Measurements from ENCODE around the gene C9orf40. TPM values are rescaled to one million over a fixed set of nuclear protein-coding genes. Genes with fewer than 3 reads are reported as not detected.

The C9orf40 gene
- total and polyA plus RNA-seq, 2 experiments from 2014 or later = 6.1 to 8.5 TPM

DNA sequence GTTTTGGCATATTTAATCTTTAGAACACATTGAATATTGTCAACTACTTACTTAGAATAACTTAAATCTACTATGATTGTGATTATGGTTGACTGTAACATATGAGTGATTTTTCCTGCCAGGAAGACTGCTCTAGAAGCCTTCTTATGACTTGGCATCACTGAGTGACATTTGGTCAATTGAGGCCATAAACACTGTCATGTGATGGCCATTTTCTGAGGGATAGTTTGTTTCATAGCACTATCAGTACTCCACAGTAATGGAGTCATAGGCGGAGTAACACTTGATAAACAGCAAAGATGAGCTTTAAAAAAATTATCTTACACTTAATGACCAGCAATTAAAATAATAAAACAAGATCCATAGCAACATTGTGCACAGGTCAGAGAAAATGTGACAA, 31.0 kb downstream of the C9orf40 start:
- no peak for DNase-seq
- Histone ChIP-seq H3K9me2 (ENCODE audit: insufficient read depth) (0 out of 2 replicates have a peak, but pooled peaks cover 4% of the 10 kb centered on the region), H4K20me1 (ENCODE audit: insufficient read depth) (no peaks in the 10 kb centered on the region), H3K4me2 (ENCODE audit: unreplicated experiment) (no peak overlapping the region), H3K27me3 (replicated peaks; ENCODE audit: insufficient read depth) (no peaks in the 10 kb centered on the region), H2AFZ (no peak overlapping the region), H3K4me1 (ENCODE audit: insufficient read depth) (no peaks in the 10 kb centered on the region), H3F3A (ENCODE audit: insufficient read depth) (no peaks in the 10 kb centered on the region), H3K9me3 (ENCODE audit: low read depth) (no peaks in the 10 kb centered on the region), H3K4me3 (no peak overlapping the region), H3K27ac (no peak overlapping the region), H3K9ac (no peak overlapping the region), H3K36me3 (ENCODE audit: low read depth) (no peaks in the 10 kb centered on the region), H3K79me2 (ENCODE audit: insufficient read depth) (no peaks in the 10 kb centered on the region)
- TF ChIP-seq EZH2 (IDR thresholded peaks at IDR 0.05; ENCODE audit: insufficient read depth, poor library complexity, severe bottlenecking) (no peak), EZH2phosphoT487 (IDR thresholded peaks at IDR 0.05; ENCODE audit: insufficient read depth, low read depth) (no peak)
- WGBS, 2 experiments (ENCODE audit: low coverage in 1 of 2, low lambda C conversion rate in 2 of 2, missing lambda C conversion rate in 2 of 2) = 65 to 67% methylated on average over 1 of the region's 1 CpG
- in situ Hi-C loops (cut with MboI) = no loop called here

DNA sequence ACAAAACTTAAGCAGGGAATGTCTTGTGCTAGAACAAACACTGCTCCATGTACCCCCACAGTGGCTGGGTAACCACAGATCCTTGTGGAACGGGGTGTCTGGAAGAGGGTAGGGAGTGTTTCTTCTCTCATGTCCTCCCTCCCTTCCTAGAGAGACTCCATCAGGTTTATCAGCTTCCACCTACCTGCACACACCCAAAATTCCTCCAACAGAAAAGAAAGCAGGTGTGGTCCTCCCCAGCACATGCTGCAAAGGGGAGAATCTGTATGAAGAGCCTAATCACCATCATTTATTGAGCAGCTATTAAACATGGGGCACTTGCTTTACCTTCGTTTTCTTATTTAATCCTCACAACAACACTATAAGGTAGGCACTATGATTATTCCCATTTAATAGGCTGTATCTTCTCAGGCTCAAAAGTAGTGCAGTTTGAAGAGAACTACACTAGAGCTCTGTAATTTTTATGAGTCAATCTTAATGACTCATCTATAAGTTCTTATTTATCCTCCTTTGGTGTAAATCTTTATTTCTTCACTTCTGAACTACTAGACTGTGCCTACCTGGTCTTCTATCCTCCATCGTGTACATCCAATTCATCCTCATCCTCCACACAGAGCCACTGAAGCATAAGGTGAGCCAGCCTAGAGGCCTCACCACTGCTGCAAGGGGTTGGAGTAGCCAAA, 31.6 kb downstream of the C9orf40 start:
- H3K9me2 ChIP-seq (ENCODE audit: insufficient read depth) = 0 out of 2 replicates have a peak, but pooled peaks cover 4% of the 10 kb centered on the region
- 26 to 34% methylated on average over 3 of the region's 3 CpGs for WGBS, 2 experiments (ENCODE audit: low coverage in 1 of 2, low lambda C conversion rate in 2 of 2, missing lambda C conversion rate in 2 of 2)
- no peaks in the 10 kb centered on the region for H3K79me2 ChIP-seq (ENCODE audit: insufficient read depth)
- H3K4me1 ChIP-seq (ENCODE audit: insufficient read depth) = no peaks in the 10 kb centered on the region
- no peak overlapping the region for H2AFZ ChIP-seq
- no peaks in the 10 kb centered on the region for H3F3A ChIP-seq (ENCODE audit: insufficient read depth)
- H3K9me3 ChIP-seq (ENCODE audit: low read depth) = no peaks in the 10 kb centered on the region
- no peak overlapping the region for H3K4me2 ChIP-seq (ENCODE audit: unreplicated experiment)
- no peaks in the 10 kb centered on the region for H3K36me3 ChIP-seq (ENCODE audit: low read depth)
- peak; percentile 12 for DNase-seq
- no peaks in the 10 kb centered on the region for H3K27me3 ChIP-seq (replicated peaks; ENCODE audit: insufficient read depth)
- H4K20me1 ChIP-seq (ENCODE audit: insufficient read depth) = no peaks in the 10 kb centered on the region
- in situ Hi-C loops (cut with MboI) = no loop called here
- TF ChIP-seq EZH2 (IDR thresholded peaks at IDR 0.05; ENCODE audit: insufficient read depth, poor library complexity, severe bottlenecking) (no peak), EZH2phosphoT487 (IDR thresholded peaks at IDR 0.05; ENCODE audit: insufficient read depth, low read depth) (no peak)
- H3K4me3 ChIP-seq = no peak overlapping the region
- no peak overlapping the region for H3K27ac ChIP-seq
- no peak overlapping the region for H3K9ac ChIP-seq

DNA sequence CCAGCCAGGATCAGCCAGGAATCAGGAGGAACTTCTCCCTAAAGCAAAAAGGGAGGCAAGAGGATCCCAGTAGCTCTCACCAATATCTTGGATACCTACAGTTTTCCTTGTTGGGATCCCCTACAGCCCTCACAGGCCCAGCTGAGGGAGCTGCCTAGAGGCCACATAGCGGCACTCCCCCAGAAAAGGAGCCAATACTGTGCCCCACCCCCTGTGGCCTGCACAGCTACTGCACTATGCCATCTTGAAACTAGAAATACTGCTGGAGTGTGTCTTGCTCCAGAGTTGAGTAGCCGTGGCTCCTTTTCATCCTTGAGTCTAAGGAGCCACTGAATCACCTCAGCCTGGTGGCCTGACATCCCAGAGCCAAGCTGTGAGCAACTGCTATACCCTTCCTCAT, 42.7 kb downstream of the C9orf40 start:
- H3K4me2 ChIP-seq (ENCODE audit: unreplicated experiment) = no peak overlapping the region
- in situ Hi-C loops (cut with MboI) = no loop called here
- H3K36me3 ChIP-seq (ENCODE audit: low read depth) = no peaks in the 10 kb centered on the region
- 29 to 38% methylated on average over 2 of the region's 2 CpGs for WGBS, 2 experiments (ENCODE audit: low coverage in 1 of 2, low lambda C conversion rate in 2 of 2, missing lambda C conversion rate in 2 of 2)
- no peaks in the 10 kb centered on the region for H3K79me2 ChIP-seq (ENCODE audit: insufficient read depth)
- no peaks in the 10 kb centered on the region for H3K9me2 ChIP-seq (ENCODE audit: insufficient read depth)
- H3K9me3 ChIP-seq (ENCODE audit: low read depth) = no peaks in the 10 kb centered on the region
- no peak for DNase-seq
- no peaks in the 10 kb centered on the region for H3K4me1 ChIP-seq (ENCODE audit: insufficient read depth)
- no peak overlapping the region for H2AFZ ChIP-seq
- no peaks in the 10 kb centered on the region for H3K27me3 ChIP-seq (replicated peaks; ENCODE audit: insufficient read depth)
- no peak overlapping the region for H3K9ac ChIP-seq
- no peaks in the 10 kb centered on the region for H4K20me1 ChIP-seq (ENCODE audit: insufficient read depth)
- H3F3A ChIP-seq (ENCODE audit: insufficient read depth) = no peaks in the 10 kb centered on the region
- H3K4me3 ChIP-seq = no peak overlapping the region
- H3K27ac ChIP-seq = no peak overlapping the region
- TF ChIP-seq EZH2phosphoT487 (IDR thresholded peaks at IDR 0.05; ENCODE audit: insufficient read depth, low read depth) = no peak
- TF ChIP-seq EZH2 (IDR thresholded peaks at IDR 0.05; ENCODE audit: insufficient read depth, poor library complexity, severe bottlenecking) = no peak

DNA sequence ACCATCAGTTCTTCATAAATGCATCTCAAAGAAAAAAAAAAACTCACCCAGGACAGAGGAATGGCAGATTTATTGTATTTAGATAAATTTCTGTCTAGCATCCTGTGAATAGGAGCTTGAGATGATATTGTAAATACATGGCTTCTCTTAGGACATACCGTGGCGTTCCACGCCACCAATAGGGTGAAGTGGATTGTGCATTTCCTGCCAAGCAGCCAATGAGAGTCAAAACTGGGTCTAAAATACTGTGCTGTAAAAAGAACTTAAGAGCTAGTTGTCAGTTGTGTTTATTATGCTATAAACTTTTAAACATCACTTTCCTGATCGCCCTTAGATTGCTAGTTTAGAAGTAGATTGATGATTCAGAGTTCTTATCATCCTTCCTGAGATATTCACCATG, 44.0 kb downstream of the C9orf40 start:
- Histone ChIP-seq H3K4me1 (ENCODE audit: insufficient read depth) (no peaks in the 10 kb centered on the region), H3K9ac (no peak overlapping the region), H3K27me3 (replicated peaks; ENCODE audit: insufficient read depth) (no peaks in the 10 kb centered on the region), H4K20me1 (ENCODE audit: insufficient read depth) (no peaks in the 10 kb centered on the region), H3K36me3 (ENCODE audit: low read depth) (no peaks in the 10 kb centered on the region), H3K79me2 (ENCODE audit: insufficient read depth) (no peaks in the 10 kb centered on the region), H3K4me3 (no peak overlapping the region), H3K27ac (no peak overlapping the region), H2AFZ (no peak overlapping the region), H3F3A (ENCODE audit: insufficient read depth) (no peaks in the 10 kb centered on the region), H3K4me2 (ENCODE audit: unreplicated experiment) (no peak overlapping the region), H3K9me3 (ENCODE audit: low read depth) (no peaks in the 10 kb centered on the region), H3K9me2 (ENCODE audit: insufficient read depth) (no peaks in the 10 kb centered on the region)
- TF ChIP-seq EZH2 (IDR thresholded peaks at IDR 0.05; ENCODE audit: insufficient read depth, poor library complexity, severe bottlenecking) (no peak), EZH2phosphoT487 (IDR thresholded peaks at IDR 0.05; ENCODE audit: insufficient read depth, low read depth) (no peak)
- WGBS, 2 experiments (ENCODE audit: low coverage in 1 of 2, low lambda C conversion rate in 2 of 2, missing lambda C conversion rate in 2 of 2) = 31 to 41% methylated on average over 4 of the region's 4 CpGs
- in situ Hi-C loops (cut with MboI) = no loop called here
- no peak for DNase-seq

Measured in GM23248 (cell line).